ENCODE results near the gene UBR4.
"Not testable (repeated sequence)": the region's sequence is repeated elsewhere in the genome, so short reads cannot be mapped to it uniquely, and the experiment has no call there.

Gene UBR4

DNA sequence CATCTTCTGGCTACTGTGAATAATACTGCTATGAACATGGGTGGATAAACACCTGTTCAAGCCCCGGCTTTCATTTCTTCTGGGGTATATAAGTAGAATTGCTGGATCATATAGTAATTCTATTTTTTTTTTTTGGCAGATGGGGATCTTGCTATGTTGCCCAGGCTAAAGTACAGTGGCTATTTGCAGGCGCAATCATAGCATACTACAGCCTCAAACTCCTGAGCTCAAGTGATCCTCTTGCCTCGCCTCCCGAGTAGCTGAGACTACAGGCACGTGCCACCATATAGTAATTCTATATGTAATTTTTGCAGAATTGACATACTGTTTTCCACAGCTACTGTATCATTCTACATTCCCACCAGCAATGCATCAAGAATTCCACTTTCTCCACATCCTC lies 27.8 kb downstream of the UBR4 start:
- H3K27ac ChIP-seq: no peak overlapping the region
- no peak for DNase-seq (ENCODE audit: low spot score)
- CTCF ChIA-PET: no interaction called here
- TF ChIP-seq, protein P1, sequence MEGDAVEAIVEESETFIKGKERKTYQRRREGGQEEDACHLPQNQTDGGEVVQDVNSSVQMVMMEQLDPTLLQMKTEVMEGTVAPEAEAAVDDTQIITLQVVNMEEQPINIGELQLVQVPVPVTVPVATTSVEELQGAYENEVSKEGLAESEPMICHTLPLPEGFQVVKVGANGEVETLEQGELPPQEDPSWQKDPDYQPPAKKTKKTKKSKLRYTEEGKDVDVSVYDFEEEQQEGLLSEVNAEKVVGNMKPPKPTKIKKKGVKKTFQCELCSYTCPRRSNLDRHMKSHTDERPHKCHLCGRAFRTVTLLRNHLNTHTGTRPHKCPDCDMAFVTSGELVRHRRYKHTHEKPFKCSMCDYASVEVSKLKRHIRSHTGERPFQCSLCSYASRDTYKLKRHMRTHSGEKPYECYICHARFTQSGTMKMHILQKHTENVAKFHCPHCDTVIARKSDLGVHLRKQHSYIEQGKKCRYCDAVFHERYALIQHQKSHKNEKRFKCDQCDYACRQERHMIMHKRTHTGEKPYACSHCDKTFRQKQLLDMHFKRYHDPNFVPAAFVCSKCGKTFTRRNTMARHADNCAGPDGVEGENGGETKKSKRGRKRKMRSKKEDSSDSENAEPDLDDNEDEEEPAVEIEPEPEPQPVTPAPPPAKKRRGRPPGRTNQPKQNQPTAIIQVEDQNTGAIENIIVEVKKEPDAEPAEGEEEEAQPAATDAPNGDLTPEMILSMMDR (conservative IDR thresholded peaks at IDR 0.05; ENCODE audit: low read depth): no peak
- POLR2A ChIA-PET (ENCODE audit: low non-redundant PET): no interaction called here

DNA sequence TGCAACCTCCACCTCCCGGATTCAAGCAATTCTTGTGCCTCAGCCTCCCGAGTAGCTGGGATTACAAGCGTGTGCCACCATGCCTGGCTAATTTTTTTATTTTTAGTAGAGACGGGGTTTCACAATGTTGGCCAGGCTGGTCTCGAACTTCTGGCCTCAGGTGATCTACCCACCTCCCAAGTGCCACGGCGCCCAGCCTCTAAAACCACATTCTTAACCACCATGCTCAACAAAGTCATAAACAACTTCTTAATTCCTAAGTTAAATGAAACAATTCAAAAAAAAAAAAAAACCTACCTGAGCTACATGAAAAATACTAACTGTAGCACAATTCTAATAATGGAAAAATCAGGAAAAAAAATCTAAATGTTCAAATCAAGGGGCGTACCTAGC lies 29.8 kb downstream of the UBR4 start:
- H3K27ac ChIP-seq; DNase-seq (ENCODE audit: low spot score); POLR2A ChIA-PET (ENCODE audit: low non-redundant PET); CTCF ChIA-PET: not testable (repeated sequence)

DNA sequence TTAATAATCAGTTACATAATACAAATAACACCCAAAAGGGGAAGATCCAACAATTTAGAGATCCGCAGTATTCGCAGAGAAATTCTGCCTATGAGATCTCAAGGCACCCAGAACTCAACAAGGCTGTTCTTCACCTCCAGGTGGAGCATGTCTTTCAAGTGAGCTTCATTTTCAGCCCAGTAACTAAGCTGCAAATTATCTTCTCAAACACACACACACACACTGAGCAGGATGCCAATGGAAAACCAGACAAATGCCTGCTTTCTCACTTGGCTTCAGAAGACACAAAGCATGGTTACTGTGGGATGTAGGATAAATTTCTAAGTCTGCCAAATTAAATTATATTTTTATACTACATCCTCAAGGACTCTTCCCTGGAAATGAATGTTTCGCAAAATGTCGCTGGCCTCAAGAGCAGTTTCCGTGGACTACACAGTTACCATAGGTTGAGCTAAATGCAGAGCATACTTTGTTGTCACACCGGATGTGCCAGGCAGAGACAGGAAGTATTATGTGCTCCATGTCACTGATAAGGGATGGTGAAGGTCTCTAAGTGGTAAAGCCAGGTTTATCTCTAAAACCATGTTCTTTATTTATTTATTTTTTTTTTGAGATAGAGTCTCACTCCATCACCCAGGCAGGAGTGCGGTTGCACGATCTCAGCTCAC lies 30.3 kb downstream of the UBR4 start:
- CTCF ChIA-PET: interaction anchor here (0.5 to 0.6 kb wide), 2 partner anchors 9 to 127 kb away, joined by 3 read pairs; no protein-coding TSS in a partner anchor
- POLR2A ChIA-PET (ENCODE audit: low non-redundant PET): no interaction called here
- TF ChIP-seq, protein P1 (conservative IDR thresholded peaks at IDR 0.05; ENCODE audit: low read depth): no peak
- DNase-seq (ENCODE audit: low spot score): no peak
- no peak overlapping the region for H3K27ac ChIP-seq

DNA sequence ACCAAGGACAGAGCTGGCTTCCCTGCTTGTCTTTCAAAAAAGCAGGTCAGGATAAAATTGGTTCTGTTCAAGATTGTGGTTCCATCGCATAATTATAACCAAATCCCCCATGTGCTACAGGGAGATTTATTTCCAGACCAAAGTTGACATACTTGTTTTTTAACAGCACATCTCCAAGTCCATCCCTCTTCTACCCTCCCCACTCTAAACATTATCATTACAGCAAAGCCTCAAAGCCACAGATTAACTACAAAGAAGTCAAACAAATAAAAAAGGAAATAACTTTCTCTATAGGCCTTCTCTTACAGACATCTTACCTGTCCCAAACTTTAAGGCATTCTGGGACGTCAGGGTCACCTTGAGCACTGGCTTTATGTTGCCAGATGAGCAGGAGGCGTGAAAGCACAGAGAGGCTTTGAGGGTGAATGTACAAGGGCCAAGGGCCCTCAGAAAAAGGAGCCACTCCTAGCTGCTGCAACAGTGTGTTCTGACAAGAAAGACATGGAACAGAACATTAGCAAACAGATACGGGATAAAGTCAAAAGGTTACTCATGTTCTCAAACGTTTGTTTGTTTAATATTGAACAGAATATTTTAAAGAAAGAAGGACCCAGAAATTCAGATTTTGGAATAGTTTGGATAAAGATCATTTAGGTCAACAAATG lies 31.2 kb downstream of the UBR4 start:
- H3K27ac ChIP-seq: no peak overlapping the region
- ChIA-PET CTCF (interaction anchor here (0.6 to 1.2 kb wide), 4 partner anchors 10 to 83 kb away, joined by 3 to 5 read pairs (median 4); no protein-coding TSS in a partner anchor), POLR2A (ENCODE audit: low non-redundant PET) (no interaction called here)
- DNase-seq (ENCODE audit: low spot score): no peak
- TF ChIP-seq, protein P1 (conservative IDR thresholded peaks at IDR 0.05; ENCODE audit: low read depth): no peak

DNA sequence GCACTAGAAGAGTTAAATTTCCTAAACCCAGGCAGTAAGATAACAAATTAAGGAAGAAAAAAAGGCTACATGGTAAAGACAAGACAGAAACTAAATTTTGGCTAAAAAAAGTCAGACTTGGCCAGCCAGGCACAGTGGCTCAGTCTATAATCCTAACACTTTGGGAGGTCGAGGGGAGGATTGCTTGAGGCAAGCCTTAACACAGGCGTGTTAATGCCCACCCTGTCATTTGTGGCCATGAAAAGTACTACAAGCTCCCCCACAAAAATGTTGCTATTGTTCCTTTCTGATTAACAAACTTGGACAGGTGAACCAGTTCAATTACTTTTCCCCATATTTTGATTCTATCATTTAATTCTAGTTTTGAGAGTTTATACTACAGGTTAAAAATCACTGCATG lies 32.3 kb downstream of the UBR4 start:
- TF ChIP-seq, protein P1 (conservative IDR thresholded peaks at IDR 0.05; ENCODE audit: low read depth): no peak
- DNase-seq (ENCODE audit: low spot score): no peak
- POLR2A ChIA-PET (ENCODE audit: low non-redundant PET): no interaction called here
- CTCF ChIA-PET: interaction anchor here (0.8 to 1.2 kb wide), 2 partner anchors 20 to 24 kb away, joined by 3 to 5 read pairs; no protein-coding TSS in a partner anchor
- H3K27ac ChIP-seq: no peak overlapping the region

DNA sequence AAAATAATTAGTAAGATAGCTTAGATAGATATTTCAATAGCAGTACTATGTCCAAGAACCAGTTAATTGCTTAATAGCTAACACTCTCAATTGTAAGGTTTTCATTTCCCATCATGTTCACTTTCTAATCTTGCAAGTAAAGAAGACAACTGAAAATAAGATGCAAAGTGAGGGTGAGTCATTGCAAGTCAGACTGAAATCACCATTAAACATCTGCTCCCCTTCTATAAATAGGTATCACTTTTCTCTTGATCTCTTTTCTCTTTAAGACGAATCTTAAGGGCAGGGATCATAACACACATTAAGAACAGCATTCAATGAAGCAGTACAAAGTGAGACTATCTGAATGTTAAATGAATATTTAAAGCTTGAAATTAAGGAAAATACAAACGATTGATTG lies 40.4 kb downstream of the UBR4 start:
- CTCF ChIA-PET: interaction anchor here (1.2 kb wide), 1 partner anchor 9 kb away, joined by 5 read pairs; no protein-coding TSS in a partner anchor
- POLR2A ChIA-PET (ENCODE audit: low non-redundant PET): no interaction called here
- no peak for DNase-seq (ENCODE audit: low spot score)
- no peak overlapping the region for H3K27ac ChIP-seq
- TF ChIP-seq, protein P1 (conservative IDR thresholded peaks at IDR 0.05; ENCODE audit: low read depth): no peak

DNA sequence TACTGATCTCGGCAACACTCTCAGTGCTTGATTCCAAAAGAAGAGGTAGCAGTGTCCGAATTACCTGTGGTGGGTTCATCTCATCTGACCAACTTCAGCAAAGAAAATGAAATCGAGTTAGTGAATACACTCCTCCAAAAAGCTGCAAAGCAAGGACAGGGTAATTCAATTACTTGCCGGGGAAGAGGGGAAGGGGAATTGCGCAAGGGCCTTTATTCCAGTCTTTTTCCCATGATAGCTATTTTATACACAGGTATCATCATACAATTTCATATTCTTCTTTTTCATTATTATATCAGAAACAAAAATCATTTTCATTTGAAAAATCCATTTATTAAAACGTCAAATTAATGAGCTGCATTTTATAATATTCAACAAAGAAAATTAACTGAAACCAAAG lies 42.9 kb downstream of the UBR4 start:
- DNase-seq (ENCODE audit: low spot score): no peak
- H3K27ac ChIP-seq: no peak overlapping the region
- CTCF ChIA-PET: no interaction called here
- POLR2A ChIA-PET (ENCODE audit: low non-redundant PET): interaction anchor here (0.6 kb wide), 1 partner anchor 9 kb away, joined by 3 read pairs; no protein-coding TSS in a partner anchor
- TF ChIP-seq, protein P1 (conservative IDR thresholded peaks at IDR 0.05; ENCODE audit: low read depth): no peak
